Activated CD4-positive, alpha-beta T cell treated with anti-CD3 and anti-CD28 coated beads for 36 hours (primary cell): Measurements from ENCODE around the gene STARD9. TPM values are rescaled to one million over a fixed set of nuclear protein-coding genes. Genes with fewer than 3 reads are reported as not detected.
"Not testable (repeated sequence)": the region's sequence is repeated elsewhere in the genome, so short reads cannot be mapped to it uniquely, and the experiment has no call there.

Experiments
- ATAC-seq: fragments of 200-7000 bp; cut with Tn5 transposase; one replicate; pipeline ENCODE4 v1.10.0; 2021; ENCODE audit warnings: mild to moderate bottlenecking, moderate library complexity
- CTCF ChIA-PET: fragments of 350-600 bp; sonication (Branson Sonifier 250); formaldehyde crosslinking; loops from one replicate; lab custom pipeline; 2021; ENCODE audit warnings: antibody characterized with exemption; lab: Charles Lee
- POLR2A ChIA-PET: fragments of 350-600 bp; sonication (Branson Sonifier 250); formaldehyde crosslinking; loops from one replicate; lab custom pipeline; 2021; ENCODE audit warnings: antibody characterized with exemption, inconsistent platforms; lab: Charles Lee
- DNase-seq: peaks from one replicate; pipeline ENCODE4 v3.0.0-alpha.2; 2020
- H3K27ac Mint-ChIP-seq: one replicate; pipeline ENCODE4 v1.8.0; 2021; ENCODE audit warnings: mixed read lengths
- H3K27me3 Mint-ChIP-seq: one replicate; pipeline ENCODE4 v1.8.0; 2021; ENCODE audit warnings: mixed read lengths
- H3K36me3 Mint-ChIP-seq: one replicate; pipeline ENCODE4 v1.8.0; 2021; ENCODE audit warnings: low read depth, mixed read lengths
- H3K4me1 Mint-ChIP-seq: one replicate; pipeline ENCODE4 v1.8.0; 2021; ENCODE audit warnings: mixed read lengths
- H3K4me3 Mint-ChIP-seq: one replicate; pipeline ENCODE4 v1.8.0; 2021; ENCODE audit warnings: mild to moderate bottlenecking, moderate library complexity, mixed read lengths
- H3K9me3 Mint-ChIP-seq: one replicate; pipeline ENCODE4 v1.8.0; 2021; ENCODE audit warnings: low read depth, mixed read lengths
- intact Hi-C, 2 experiments: fragments of 100-400 bp; cut with DNase I in 1 of 2; cut with micrococcal nuclease in 1 of 2; formaldehyde crosslinking; loops; one replicate each; pipeline versions ENCODE4 v1.14.2 to v1.15.1; 2022 to 2024; cut with DNase I, micrococcal nuclease
- total RNA-seq, 2 experiments: library from RNA; stranded (reverse); gene quantifications; one replicate each; pipeline ENCODE4 v1.2.3, GENCODE V29; 2021

Gene STARD9
- total RNA-seq, 2 experiments from 2014 or later, result 4.0 to 4.1 TPM

GRCh38 chr15:42680142-42680482 is 104.7 kb downstream of the STARD9 start:
- not testable (repeated sequence) for H3K9me3 Mint-ChIP-seq

GRCh38 chr15:42681119-42681518 is 105.7 kb downstream of the STARD9 start:
- intact Hi-C loops, result no loop called here
- ChIA-PET CTCF (interaction anchor here (0.8 to 1.4 kb wide), 2 partner anchors 245 to 386 kb away, joined by 3 to 4 read pairs; no protein-coding TSS in a partner anchor), POLR2A (no interaction called here)
- no peak for ATAC-seq
- H3K9me3 Mint-ChIP-seq, result no peaks in the 10 kb centered on the region
- no peak overlapping the region for H3K4me3 Mint-ChIP-seq
- peaks cover 4% of the 10 kb centered on the region for H3K36me3 Mint-ChIP-seq
- no peaks in the 10 kb centered on the region for H3K27me3 Mint-ChIP-seq
- H3K4me1 Mint-ChIP-seq, result peaks cover 15% of the 10 kb centered on the region
- no peak for DNase-seq
- no peak overlapping the region for H3K27ac Mint-ChIP-seq

More at GRCh38 chr15:42680142-42680482, 104.7 kb downstream of the STARD9 start:
- H3K27ac Mint-ChIP-seq, POLR2A ChIA-PET, H3K4me3 Mint-ChIP-seq, H3K36me3 Mint-ChIP-seq, H3K27me3 Mint-ChIP-seq: not testable (repeated sequence)
- H3K4me1 Mint-ChIP-seq, result peaks cover 15% of the 10 kb centered on the region
- CTCF ChIA-PET, result interaction anchor here (1.4 kb wide), 1 partner anchor 246 kb away, joined by 4 read pairs; no protein-coding TSS in a partner anchor
- ATAC-seq (peak; percentile 99), DNase-seq (peak; percentile 80)
- intact Hi-C loops, result loop anchor here in 1 of 2 experiments (1.0 kb wide), 1 partner anchor 105 kb away; the partner anchor contains the start of gene STARD9

GRCh38 chr15:42686281-42686680 is 110.9 kb downstream of the STARD9 start:
- no peak overlapping the region for H3K27ac Mint-ChIP-seq
- ATAC-seq (no peak), DNase-seq (no peak)
- ChIA-PET CTCF (no interaction called here), POLR2A (no interaction called here)
- no peaks in the 10 kb centered on the region for H3K27me3 Mint-ChIP-seq
- peaks cover 4% of the 10 kb centered on the region for H3K36me3 Mint-ChIP-seq
- H3K4me3 Mint-ChIP-seq, result no peak overlapping the region
- H3K9me3 Mint-ChIP-seq, result no peaks in the 10 kb centered on the region
- intact Hi-C loops, result no loop called here
- H3K4me1 Mint-ChIP-seq, result peaks cover under 1% of the 10 kb centered on the region

- no peaks in the 10 kb centered on the region for H3K27me3 Mint-ChIP-seq
Observed at GRCh38 chr15:42687740-42688139, 112.3 kb downstream of the STARD9 start.

GRCh38 chr15:42688301-42688700 is 112.9 kb downstream of the STARD9 start:
- Mint-ChIP-seq H3K27me3 (no peaks in the 10 kb centered on the region), H3K9me3 (no peaks in the 10 kb centered on the region), H3K27ac (no peak overlapping the region), H3K4me3 (no peak overlapping the region), H3K4me1 (peaks cover 3% of the 10 kb centered on the region), H3K36me3 (peaks cover 2% of the 10 kb centered on the region)
- intact Hi-C loops, result no loop called here
- DNase-seq (no peak), ATAC-seq (no peak)
- POLR2A ChIA-PET, result no interaction called here
- CTCF ChIA-PET, result interaction anchor here (0.6 to 0.7 kb wide), 2 partner anchors 21 to 37 kb away, joined by 3 to 4 read pairs; no protein-coding TSS in a partner anchor

More at GRCh38 chr15:42687740-42688139, 112.3 kb downstream of the STARD9 start:
- CTCF ChIA-PET, result interaction anchor here (0.6 to 0.7 kb wide), 4 partner anchors 22 to 1041 kb away, joined by 3 to 4 read pairs (median 3); no protein-coding TSS in a partner anchor
- Mint-ChIP-seq H3K36me3 (peaks cover 4% of the 10 kb centered on the region), H3K4me3 (no peak overlapping the region), H3K9me3 (no peaks in the 10 kb centered on the region), H3K27ac (no peak overlapping the region), H3K4me1 (peaks cover 3% of the 10 kb centered on the region)
- no peak for DNase-seq
- POLR2A ChIA-PET, result no interaction called here
- intact Hi-C loops, result no loop called here
- no peak for ATAC-seq

- intact Hi-C loops, result no loop called here
- peaks cover 3% of the 10 kb centered on the region for H3K4me1 Mint-ChIP-seq
- ATAC-seq (peak; percentile 79), DNase-seq (peak; percentile 34)
- peak overlapping the region; percentile 6 for H3K27ac Mint-ChIP-seq
- ChIA-PET CTCF (no interaction called here), POLR2A (interaction anchor here (0.5 kb wide), 1 partner anchor 439 kb away, joined by 5 read pairs; no protein-coding TSS in a partner anchor)
- H3K4me3 Mint-ChIP-seq, result no peak overlapping the region
- H3K9me3 Mint-ChIP-seq, result no peaks in the 10 kb centered on the region
- H3K36me3 Mint-ChIP-seq, result peaks cover 2% of the 10 kb centered on the region
- no peaks in the 10 kb centered on the region for H3K27me3 Mint-ChIP-seq
Observed at GRCh38 chr15:42691308-42691707, 115.9 kb downstream of the STARD9 start.

- ATAC-seq, result no peak
- Mint-ChIP-seq H3K27ac (peak overlapping the region; percentile 6), H3K4me3 (no peak overlapping the region), H3K36me3 (no peaks in the 10 kb centered on the region), H3K9me3 (no peaks in the 10 kb centered on the region), H3K27me3 (no peaks in the 10 kb centered on the region), H3K4me1 (peaks cover 3% of the 10 kb centered on the region)
- ChIA-PET POLR2A (no interaction called here), CTCF (no interaction called here)
- no peak for DNase-seq
- intact Hi-C loops, result no loop called here
Observed at GRCh38 chr15:42691770-42692169, 116.4 kb downstream of the STARD9 start.

GRCh38 chr15:42692536-42692935 is 117.1 kb downstream of the STARD9 start:
- ChIA-PET POLR2A (no interaction called here), CTCF (interaction anchor here (0.5 kb wide), 1 partner anchor 234 kb away, joined by 3 read pairs; no protein-coding TSS in a partner anchor)
- no peaks in the 10 kb centered on the region for H3K27me3 Mint-ChIP-seq
- no peak overlapping the region for H3K27ac Mint-ChIP-seq
- H3K36me3 Mint-ChIP-seq, result no peaks in the 10 kb centered on the region
- intact Hi-C loops, result no loop called here
- DNase-seq, result no peak
- no peak for ATAC-seq
- peaks cover 3% of the 10 kb centered on the region for H3K4me1 Mint-ChIP-seq
- H3K9me3 Mint-ChIP-seq, result no peaks in the 10 kb centered on the region
- no peak overlapping the region for H3K4me3 Mint-ChIP-seq

- no peaks in the 10 kb centered on the region for H3K9me3 Mint-ChIP-seq
Observed at GRCh38 chr15:42692997-42693396, 117.6 kb downstream of the STARD9 start.

GRCh38 chr15:42693496-42693895 is 118.1 kb downstream of the STARD9 start:
- H3K36me3 Mint-ChIP-seq, result no peaks in the 10 kb centered on the region

More at GRCh38 chr15:42692997-42693396, 117.6 kb downstream of the STARD9 start:
- no peak for DNase-seq
- CTCF ChIA-PET, result interaction anchor here (0.5 kb wide), 2 partner anchors 13 to 233 kb away, joined by 3 read pairs; no protein-coding TSS in a partner anchor
- ATAC-seq, result no peak
- Mint-ChIP-seq H3K27ac (no peak overlapping the region), H3K4me1 (peaks cover 3% of the 10 kb centered on the region), H3K27me3 (no peaks in the 10 kb centered on the region), H3K36me3 (no peaks in the 10 kb centered on the region), H3K4me3 (no peak overlapping the region)
- POLR2A ChIA-PET, result no interaction called here
- intact Hi-C loops, result no loop called here

GRCh38 chr15:42693942-42694341 is 118.5 kb downstream of the STARD9 start:
- peaks cover 3% of the 10 kb centered on the region for H3K4me1 Mint-ChIP-seq
- ChIA-PET CTCF (interaction anchor here (0.6 kb wide), 1 partner anchor 10 kb away, joined by 3 read pairs; no protein-coding TSS in a partner anchor), POLR2A (interaction anchor here (0.6 kb wide), 1 partner anchor 267 kb away, joined by 8 read pairs; no protein-coding TSS in a partner anchor)
- DNase-seq, result no peak
- no peak for ATAC-seq
- no peaks in the 10 kb centered on the region for H3K36me3 Mint-ChIP-seq
- no peak overlapping the region for H3K27ac Mint-ChIP-seq
- no peaks in the 10 kb centered on the region for H3K9me3 Mint-ChIP-seq
- H3K27me3 Mint-ChIP-seq, result no peaks in the 10 kb centered on the region
- intact Hi-C loops, result no loop called here
- H3K4me3 Mint-ChIP-seq, result no peak overlapping the region

More at GRCh38 chr15:42693496-42693895, 118.1 kb downstream of the STARD9 start:
- CTCF ChIA-PET, result interaction anchor here (0.5 kb wide), 1 partner anchor 12 kb away, joined by 3 read pairs; no protein-coding TSS in a partner anchor
- intact Hi-C loops, result no loop called here
- DNase-seq, result no peak
- Mint-ChIP-seq H3K4me1 (peaks cover 3% of the 10 kb centered on the region), H3K27ac (no peak overlapping the region), H3K27me3 (no peaks in the 10 kb centered on the region), H3K4me3 (no peak overlapping the region), H3K9me3 (no peaks in the 10 kb centered on the region)
- ATAC-seq, result no peak
- POLR2A ChIA-PET, result interaction anchor here (0.6 kb wide), 1 partner anchor 268 kb away, joined by 8 read pairs; no protein-coding TSS in a partner anchor

- no peak overlapping the region for H3K27ac Mint-ChIP-seq
- no peaks in the 10 kb centered on the region for H3K9me3 Mint-ChIP-seq
- no peak for DNase-seq
- CTCF ChIA-PET, result interaction anchor here (0.6 to 0.7 kb wide), 2 partner anchors 11 to 57 kb away, joined by 3 read pairs; no protein-coding TSS in a partner anchor
- peaks cover 3% of the 10 kb centered on the region for H3K4me1 Mint-ChIP-seq
- no peaks in the 10 kb centered on the region for H3K27me3 Mint-ChIP-seq
- ATAC-seq, result no peak
- POLR2A ChIA-PET, result no interaction called here
- intact Hi-C loops, result no loop called here
- H3K4me3 Mint-ChIP-seq, result no peak overlapping the region
- no peaks in the 10 kb centered on the region for H3K36me3 Mint-ChIP-seq
Observed at GRCh38 chr15:42694398-42694797, 119.0 kb downstream of the STARD9 start.
